Fibroblast of lung (primary cell): ENCODE results near the gene FKBP14.

ENCODE experiments used
- EZH2 ChIP-seq: IDR thresholded peaks from 2 replicates; pipeline ENCODE4 v1.5.1; 2012; ENCODE audit warnings: low read length, control low read depth, mild to moderate bottlenecking; ENCODE audit errors: missing control alignments
- TF ChIP-seq, protein P1 (sequence below), 2 donors: IDR thresholded peaks in 1 of 2; conservative IDR thresholded peaks in 1 of 2; 1 replicate in 1 of 2; 2 replicates in 1 of 2; pipeline ENCODE4 v1.5.1; 2011 to 2012; ENCODE audit warnings: low read length in 2 of 2, control low read depth in 1 of 2, inconsistent platforms in 1 of 2, low read depth in 1 of 2, mild to moderate bottlenecking in 1 of 2

DNA sequence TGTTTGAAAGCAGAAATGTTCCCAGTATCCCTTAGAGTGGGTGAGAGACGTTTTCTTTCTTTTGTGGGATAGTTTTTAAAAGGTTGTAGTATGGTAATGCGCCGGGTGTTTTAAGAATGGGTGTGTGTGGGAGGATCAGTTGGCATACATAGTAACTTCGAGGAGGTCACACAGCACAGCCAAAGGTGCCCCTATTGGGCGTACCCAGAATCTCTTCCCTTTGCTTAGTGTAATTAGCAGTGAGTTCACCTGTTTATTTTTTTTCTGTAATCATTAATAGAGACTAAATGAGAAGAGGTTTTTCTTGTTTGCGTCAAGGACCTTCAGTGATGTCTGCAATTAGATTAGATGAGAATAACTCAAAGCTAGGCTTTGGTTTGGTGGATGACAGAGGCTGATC is 3.2 kb upstream of the FKBP14 start:
- TF ChIP-seq, protein P1, sequence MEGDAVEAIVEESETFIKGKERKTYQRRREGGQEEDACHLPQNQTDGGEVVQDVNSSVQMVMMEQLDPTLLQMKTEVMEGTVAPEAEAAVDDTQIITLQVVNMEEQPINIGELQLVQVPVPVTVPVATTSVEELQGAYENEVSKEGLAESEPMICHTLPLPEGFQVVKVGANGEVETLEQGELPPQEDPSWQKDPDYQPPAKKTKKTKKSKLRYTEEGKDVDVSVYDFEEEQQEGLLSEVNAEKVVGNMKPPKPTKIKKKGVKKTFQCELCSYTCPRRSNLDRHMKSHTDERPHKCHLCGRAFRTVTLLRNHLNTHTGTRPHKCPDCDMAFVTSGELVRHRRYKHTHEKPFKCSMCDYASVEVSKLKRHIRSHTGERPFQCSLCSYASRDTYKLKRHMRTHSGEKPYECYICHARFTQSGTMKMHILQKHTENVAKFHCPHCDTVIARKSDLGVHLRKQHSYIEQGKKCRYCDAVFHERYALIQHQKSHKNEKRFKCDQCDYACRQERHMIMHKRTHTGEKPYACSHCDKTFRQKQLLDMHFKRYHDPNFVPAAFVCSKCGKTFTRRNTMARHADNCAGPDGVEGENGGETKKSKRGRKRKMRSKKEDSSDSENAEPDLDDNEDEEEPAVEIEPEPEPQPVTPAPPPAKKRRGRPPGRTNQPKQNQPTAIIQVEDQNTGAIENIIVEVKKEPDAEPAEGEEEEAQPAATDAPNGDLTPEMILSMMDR (conservative IDR thresholded peaks at IDR 0.05 in 1 of 2, IDR thresholded peaks at IDR 0.05 in 1 of 2; ENCODE audit: low read depth in 1 of 2, low read length in 2 of 2), result no peak
- TF ChIP-seq EZH2, result no peak
